NOMO-1 treated with DMSO at 0.1 percent for 48 hours (cell line): ENCODE results near the gene EIF1.
"Not testable (repeated sequence)": the region's sequence is repeated elsewhere in the genome, so short reads cannot be mapped to it uniquely, and the experiment has no call there.

ENCODE experiments used
- DNase-seq: peaks from one replicate; lab custom pipeline; 2025; ENCODE audit not compliant: unreplicated experiment; lab: John Stamatoyannopoulos, UW

The EIF1 gene

DNA sequence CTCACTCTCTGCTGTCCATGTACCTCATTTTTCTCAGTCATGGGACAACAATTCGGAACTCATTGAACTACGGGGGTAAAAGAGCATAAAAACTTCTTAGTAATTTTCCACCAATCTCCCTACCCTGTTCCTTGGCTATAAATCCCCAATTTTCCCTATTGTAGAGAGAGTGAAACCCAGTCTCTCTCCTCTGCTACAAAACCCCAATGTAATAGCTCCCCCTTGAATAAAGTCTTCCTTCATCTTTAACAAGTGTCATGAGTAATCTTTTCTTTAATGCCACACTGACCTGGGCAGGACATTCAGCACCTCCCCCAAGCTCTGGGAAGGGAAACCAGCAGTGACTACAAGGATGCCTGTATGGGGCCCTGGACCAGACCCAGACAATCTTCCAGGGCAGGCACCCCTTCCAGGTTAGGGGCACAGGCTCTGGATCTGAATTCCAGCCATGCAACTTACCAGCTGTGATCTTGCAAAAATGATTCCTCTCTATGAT, 10.2 kb upstream of the EIF1 start:
- no peak for DNase-seq

DNA sequence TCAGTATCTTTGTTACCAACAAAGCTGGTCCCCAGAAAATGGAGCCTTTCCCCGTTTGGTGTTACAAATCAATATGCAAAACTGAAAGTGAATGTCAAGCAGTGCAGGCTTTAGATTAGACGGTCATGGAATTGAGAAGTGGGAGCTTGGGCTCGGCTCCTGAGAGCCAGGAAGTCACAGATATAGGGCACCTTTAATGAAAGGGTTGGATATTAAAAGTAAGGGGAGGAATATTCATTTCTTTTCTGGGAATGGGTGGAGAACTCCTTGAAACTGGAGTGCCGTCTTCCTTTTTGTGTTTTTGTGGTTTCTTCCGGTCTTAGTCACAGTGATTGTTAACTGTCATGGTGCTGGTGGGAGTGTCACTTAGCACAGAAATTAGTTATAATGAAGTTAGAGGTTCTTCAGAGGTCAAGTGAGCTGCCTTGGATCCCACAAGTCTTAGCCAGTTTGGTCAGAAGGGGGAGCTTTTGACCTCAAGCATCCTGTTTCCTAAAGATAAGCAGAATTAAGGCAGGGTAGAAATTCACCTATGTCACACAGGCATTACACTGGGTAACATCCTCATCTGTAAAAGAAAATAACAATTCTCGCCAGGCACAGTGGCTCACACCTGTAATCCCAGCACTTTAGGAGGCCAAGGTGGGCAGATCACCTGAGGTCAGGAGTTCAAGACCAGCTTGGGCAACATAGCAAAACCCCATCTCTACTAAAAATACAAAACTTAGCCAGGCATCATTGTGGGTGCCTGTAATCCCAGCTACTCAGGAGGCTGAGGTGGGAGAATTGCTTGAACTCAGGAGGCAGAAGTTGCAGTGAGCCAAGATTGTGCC, 9.6 kb upstream of the EIF1 start:
- peak; percentile 93 for DNase-seq

DNA sequence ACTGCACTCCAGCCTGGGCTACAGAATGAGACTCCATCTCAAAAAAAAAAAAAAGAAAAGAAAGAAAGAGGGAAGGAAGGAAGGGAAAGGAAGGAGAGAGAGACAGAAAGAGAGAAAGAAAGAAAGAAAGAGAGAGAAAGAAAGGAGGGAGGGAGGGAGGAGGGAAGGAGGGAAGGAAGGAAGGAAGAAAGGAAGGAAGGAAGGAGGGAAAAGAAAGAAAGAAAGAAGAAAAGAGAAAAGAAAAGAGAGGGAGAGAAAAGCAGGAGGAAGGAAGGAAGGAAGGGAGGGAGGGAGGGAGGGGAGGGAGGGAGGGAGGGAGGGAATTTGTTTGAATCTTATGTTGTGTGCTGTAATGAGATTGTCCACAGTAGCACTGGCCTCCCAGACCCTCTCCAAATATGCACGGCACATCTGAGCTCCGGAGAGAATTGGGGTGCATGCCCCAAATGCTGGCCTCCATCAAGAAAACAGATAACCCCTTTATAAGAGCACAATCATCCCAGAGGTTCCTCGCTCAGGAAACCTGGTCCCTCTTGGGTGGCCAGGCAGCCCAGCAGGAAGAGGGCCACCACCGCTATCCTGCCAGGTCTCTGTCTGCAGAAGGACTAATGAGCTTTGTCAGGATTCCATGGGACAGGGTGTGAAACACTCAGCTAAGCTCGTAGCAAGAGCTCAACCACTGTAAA, 8.8 kb upstream of the EIF1 start:
- no peak for DNase-seq

DNA sequence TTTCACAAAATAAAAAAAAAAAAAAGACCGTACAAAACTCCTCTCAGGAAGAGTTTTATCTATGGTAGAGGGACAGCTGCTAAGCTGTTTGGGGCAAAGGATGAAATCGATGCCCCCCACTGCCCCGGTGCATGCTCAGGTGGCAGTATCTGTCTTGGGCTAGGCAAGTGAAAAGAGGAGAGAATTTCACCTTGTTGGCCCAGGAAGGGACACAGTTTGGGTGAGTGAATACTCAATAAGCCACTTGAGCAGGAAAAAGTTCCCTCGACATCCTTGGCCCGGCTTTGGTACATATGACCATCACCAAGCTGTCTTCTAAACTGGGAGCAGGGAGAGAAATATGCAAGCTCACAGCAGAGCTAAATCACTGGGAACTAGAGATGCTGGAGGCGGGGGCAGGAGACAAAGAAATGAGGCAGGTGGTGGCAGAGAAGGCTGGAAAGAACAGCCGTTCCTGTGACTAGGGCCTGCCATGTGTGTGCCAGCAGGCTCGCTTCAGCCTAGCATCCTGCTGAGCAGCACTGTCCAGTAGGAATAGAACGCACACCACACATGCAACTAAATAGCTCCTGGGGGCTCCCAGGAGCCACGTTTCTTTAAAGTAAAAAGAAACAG, 8.2 kb upstream of the EIF1 start:
- no peak for DNase-seq

DNA sequence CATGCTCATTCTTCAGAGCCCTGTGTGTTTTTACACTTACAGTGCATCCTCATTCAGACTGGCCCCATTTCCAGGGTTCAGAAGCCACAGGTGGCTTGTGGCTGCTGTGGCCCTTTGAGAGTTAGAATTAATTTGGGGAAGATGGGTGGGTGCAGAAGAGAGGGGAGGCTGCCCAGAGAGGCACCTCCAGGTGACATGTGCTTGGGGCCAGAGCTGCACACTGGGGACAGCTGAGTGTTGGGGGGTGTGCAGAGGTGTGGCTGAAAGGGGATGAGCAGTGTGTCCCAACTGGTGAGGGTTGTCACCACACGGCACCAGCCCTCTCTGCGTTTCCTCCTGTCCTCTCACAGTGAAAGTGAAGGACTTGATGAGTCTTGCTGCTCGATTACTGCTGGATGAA, 6.9 kb upstream of the EIF1 start:
- DNase-seq = no peak

DNA sequence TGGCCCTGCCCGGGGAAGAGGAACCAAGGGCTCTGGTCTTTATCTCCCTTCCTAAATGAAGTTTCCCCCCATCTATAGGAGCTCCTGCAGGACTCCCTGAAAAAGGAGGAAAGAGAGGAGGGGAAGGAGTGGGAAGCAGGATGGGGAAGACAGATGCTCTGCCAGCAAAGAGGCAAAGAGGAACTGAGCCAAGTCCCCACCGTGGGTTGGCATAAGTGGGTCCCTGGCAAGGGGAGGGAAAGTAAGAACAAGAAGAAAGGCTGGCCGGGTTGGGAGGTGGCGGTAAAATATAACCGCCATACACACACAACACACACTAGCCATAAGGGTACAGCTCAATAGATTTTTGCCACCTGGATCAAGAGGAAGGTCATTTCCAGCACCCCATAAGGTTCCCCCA, 6.1 kb upstream of the EIF1 start:
- no peak for DNase-seq

DNA sequence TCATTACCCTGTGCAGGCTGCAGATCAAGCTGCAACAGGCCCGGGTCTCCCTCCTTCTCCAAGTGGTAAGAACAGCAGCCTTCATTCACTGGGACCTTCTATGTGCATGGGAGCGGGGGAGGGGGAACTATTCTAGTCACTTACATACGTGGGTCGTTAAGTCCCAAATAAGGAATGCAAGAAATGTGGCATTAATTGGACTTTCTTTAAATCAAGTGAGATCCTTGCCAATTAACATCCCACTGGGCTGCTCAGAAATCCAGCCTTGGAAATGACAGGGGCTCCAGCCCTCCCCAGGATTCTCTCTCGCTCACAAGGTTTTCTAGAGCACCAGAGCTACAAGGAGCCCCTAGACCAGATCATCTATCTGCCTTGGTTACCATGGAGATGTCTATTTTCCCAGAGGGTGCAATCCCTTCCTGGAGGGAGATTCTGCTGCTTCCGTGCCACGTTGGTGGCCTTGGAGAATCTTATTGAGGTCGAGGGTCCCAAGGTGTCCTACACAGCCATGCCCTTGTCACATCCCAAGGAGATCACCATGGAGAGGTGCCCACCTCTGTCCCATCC, 5.2 kb upstream of the EIF1 start:
- no peak for DNase-seq

DNA sequence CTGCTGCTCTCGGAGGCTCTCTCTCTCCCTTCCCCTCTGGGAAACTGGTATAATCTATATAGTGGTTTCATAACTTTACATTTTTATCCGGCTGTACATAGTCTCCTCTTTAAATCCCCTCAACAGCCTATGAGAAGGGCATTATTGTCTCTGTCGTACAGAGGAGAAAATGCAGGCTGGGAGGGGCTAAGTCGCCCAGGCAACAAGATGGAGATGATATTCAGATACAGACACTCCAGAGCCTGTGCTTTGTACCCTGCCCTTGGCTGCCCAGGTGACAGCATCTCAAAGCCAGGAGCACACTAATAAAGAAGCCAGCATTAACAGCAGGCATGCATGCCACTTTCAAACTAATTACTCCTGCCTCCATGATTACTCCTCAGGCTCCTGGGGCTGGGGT, 4.7 kb upstream of the EIF1 start:
- no peak for DNase-seq

DNA sequence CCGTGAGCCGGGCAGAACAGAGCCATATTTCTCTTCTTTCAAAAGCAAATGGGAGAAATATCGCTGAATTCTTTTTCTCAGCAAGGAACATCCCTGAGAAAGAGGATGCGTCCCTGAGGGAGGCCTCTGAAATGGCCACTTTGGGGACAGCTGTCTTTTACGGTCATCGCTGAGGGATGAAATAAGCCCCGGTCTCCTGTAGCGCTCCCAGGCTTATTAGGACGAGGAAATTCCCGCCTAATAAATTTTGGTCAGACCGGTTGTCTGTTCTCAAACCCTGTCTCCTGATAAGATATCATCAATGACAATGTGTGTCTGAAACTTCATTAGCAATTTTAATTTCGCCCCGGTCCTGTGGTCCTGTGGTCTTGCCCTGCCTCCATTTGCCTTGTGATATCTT, 2.9 kb upstream of the EIF1 start:
- not testable (repeated sequence) for DNase-seq

DNA sequence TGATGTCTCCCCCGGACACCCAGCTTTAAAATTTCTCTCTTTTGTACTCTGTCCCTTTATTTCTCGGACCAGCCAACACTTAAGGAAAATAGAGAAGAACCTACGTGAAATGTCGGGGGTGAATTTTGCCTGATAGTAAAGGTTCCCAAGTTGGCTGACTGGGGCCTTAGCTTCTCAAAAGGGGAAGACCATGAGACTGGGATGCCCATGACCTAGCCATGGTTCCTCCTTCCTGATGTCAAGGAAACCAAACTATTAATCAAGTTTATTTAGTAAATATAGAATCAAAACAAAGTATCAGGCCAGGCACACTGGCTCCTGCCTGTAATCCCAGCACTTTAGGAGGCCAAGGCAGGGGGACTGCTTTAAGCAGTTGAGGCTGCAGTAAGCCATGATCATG, 2.4 kb upstream of the EIF1 start:
- no peak for DNase-seq

DNA sequence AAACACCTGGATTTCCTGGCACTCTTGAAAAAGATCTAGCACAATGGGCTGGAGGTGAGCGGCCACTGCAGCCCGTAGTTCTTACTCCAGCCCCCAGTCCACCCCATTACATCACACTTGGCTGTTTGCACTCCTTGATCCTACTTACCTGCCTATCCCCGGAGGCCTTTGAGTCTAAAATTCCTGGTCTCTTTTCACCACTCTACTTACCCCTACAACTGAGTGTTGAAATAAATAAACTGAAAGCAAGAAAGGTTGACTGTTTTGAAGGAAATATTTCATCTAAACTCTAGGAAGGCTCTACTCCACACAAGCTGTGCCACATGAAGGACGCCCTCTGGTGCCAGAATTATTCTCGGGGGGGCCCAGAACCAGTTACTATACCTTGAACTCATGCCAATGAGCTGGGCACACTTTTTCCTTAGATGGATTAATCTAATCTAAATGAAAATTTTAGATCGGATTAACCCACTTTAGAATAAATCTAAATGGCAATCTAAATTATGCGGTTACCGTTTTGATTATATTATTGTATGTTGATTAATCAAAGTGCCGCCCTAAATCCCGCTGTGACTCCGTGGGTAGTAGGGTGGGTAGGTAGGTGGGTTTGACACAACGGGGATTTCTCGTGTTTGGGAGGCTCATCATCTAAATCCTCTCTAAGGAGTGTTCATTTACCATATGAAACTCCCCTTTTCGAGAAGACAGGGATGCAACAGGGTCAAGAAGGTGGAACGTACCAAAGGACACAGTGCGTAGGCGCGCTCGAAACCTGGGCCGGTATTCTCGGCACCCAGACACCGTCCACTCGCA, 651 bp upstream of the EIF1 start:
- DNase-seq = peak; percentile 72

DNA sequence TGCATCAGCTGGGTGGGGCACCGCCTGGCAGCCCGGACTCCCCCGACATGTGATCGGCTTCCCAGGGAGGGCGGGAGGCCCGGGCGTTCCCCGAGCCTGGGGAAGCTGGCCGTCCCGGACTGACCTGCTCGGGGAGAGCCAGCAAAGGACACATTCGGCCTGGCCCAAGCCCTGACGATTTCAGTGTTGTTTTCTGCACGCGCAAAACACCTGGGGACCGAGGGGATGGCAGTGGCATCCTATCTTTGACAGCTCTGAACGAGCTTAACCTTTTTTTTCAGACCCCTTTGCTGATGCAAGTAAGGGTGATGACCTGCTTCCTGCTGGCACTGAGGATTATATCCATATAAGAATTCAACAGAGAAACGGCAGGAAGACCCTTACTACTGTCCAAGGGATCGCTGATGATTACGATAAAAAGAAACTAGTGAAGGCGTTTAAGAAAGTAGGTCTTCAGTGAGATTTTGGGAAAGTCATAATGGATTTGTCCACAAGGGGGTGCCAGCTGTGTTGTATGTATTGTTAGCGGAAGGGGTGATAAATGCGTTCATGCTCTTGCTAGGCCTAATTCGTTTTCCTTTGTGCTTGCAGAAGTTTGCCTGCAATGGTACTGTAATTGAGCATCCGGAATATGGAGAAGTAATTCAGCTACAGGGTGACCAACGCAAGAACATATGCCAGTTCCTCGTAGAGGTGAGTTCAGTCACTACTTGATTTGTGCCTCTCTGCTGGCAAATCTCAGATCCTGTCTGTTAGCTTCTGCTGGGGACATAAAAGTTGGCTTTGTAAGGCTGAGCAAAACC, 1.0 kb downstream of the EIF1 start:
- DNase-seq = peak; percentile 49

DNA sequence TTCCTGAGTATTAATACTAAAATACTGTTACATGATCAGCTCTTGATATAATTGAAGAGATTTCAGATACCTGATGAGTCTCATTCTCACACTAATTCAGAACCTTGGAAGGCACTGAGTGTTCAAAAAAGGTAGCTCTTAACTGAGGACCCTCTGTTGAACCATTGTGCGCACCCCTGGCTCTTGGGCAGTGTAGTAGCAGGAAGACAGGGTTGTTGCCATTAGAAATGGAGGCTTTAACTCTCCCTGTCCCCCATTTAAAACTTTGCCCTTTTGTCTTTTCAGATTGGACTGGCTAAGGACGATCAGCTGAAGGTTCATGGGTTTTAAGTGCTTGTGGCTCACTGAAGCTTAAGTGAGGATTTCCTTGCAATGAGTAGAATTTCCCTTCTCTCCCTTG, 1.8 kb downstream of the EIF1 start:
- no peak for DNase-seq

DNA sequence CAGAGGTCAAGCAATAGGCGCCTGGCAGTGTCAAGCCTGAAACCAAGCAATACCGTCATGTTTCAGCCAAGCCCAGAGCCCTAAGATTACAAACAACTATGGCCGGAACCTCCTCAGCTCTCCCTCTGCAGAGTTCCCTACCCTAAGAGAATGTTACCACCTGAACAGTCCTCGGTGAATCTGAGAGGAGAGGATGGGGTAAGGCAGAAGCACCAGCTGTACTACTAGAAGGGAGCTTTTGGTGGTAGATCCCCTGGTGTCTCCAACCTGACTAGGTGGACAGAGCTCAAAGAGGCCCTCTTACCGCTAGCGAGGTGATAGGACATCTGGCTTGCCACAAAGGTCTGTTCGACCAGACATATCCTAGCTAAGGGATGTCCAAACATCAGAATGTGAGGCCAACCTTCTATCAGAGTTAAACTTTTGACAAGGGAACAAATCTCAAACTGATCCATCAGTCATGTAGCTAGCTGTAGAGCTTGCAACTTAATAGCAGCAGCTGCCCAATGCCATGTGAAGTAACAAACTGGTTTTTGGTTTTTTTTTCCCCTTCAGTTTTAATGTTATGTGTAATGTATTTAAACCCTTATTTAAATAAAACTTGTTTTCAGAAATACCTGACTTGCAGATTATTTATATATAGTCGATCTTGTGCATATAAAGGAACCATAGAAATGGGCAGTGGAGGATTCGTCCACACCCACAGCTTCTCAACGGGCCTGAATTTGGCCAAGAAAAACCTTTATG, 2.5 kb downstream of the EIF1 start:
- DNase-seq = no peak

DNA sequence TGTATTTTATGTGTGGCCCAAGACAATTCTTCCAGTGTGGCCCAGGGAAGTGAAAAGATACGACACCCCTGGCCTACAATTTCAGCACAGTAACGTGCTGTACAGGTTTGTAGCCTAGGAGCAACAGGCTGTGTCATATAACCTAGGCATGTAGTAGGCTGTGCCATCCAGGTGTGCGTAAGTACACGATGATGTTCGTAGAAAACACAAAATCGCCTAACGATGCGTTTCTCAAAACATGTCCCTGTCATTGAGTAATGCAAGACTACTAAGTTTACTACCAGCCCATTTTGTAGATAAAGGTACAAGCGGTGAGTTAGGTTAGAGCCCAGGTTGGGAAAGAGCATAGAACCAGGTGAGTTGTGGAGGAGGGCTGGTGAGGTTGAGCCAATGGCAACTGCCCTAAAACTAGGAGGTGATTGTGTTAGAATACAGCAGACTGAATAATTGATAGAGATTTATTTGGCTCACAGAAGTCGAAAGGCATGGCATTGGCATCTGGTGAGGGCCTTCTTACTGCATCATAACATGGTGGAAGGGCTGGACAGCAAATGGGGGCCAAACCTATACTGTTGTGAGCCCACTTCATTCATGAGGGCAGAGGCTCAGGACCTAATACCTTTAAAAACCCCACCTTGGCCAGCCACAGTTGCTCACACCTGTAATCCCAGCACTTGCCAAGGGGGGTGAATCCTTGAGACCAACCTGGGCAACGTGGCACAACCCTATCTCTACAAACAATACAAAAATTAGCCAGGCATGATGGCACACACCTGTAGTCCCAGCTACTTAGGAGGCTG, 4.2 kb downstream of the EIF1 start:
- no peak for DNase-seq

DNA sequence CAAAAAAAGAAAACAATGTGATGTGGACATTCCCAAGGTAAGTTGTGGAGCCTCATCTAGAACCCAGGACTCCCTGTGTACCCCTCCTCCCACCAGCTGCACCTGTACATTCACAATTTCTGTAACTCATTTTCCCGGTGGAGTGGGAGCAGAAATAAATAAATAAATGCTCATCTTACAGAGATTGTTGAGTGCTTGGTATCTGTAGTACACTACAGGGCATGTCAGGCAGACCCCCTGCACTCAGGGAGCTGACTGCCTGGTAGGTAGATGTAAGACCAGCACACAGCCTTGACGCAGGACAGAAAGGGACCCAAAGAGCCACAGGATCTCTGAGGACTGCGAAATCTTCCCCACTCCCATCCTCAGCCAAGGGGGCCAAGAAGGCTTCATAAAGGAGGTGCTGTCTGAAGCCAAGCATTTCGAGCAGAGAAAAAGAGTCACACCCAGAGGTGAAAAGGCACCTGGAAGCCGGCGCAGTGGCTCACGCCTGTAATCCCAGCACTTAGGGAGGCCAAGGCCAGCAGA, 6.5 kb downstream of the EIF1 start:
- DNase-seq = no peak

DNA sequence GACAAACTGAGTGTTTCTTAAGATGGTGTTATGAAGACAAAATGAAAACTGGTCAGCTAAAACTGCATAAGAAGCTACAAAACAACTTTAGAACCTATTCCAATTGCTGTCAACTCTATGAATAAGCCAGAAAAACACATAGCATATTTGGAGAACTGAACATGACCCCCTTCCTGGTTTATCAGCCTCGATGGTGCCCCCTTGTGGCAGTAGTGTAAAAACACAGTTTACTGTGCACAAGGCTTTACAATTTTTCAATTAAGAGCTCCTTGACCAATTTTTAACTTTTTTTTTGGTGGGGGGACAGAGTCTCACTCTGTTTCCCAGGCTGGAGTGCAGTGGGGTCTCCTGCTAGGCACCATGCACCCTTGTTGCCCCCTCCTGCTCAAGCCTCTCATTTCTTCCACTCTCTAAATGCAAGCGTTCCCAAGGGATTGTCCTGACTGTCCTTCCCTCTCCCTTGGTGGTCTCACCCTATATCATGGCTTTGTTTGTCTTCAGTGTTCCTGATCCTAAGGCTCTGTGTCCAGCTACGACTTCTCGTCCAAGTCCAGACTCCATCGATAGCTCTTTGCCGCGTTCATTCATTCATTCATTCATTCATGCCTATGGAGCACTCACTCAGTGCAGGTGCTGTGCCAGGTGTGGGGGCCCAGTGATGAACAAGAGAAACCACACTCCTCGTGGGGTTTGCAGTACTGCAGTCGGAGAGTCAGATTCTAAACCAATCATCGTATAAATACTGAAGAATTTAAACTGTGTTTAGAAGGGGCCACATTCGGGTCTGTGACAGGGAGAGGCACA, 7.5 kb downstream of the EIF1 start:
- DNase-seq = peak; percentile 81
